NOMO-1 (cell line): Measurements from ENCODE around the gene KCP.
A peak's percentile ranks its signal among the peaks of the same experiment; 100 is the strongest.

Experiments used
- DNase-seq, 2 experiments: peaks; one replicate each; lab custom pipeline; 2025; ENCODE audit not compliant: unreplicated experiment in 2 of 2; lab: John Stamatoyannopoulos, UW

The KCP gene

GRCh38 chr7:128831178-128831993 lies 79.1 kb downstream of the KCP start:
- no peak for DNase-seq

GRCh38 chr7:128830231-128831177 lies 80.0 kb downstream of the KCP start, which contains the start of gene FLNC:
Gene FLNC, plus strand, starts transcription at chr7:128830406. Its CDS starts 232 bp downstream, at chr7:128830638.
- peak; percentile 0 to 2 for DNase-seq

- no peak for DNase-seq
Observed at GRCh38 chr7:128829391-128830166, 80.9 kb downstream of the KCP start.

GRCh38 chr7:128827971-128828711 lies 82.4 kb downstream of the KCP start:
- no peak for DNase-seq

- no peak for DNase-seq
Observed at GRCh38 chr7:128827248-128827958, 83.1 kb downstream of the KCP start.

- DNase-seq, result no peak
Observed at GRCh38 chr7:128826916-128827247, 83.6 kb downstream of the KCP start.
